Tibial artery (tissue), 4 donors: ENCODE measurements around the gene UBFD1.
"Not testable (repeated sequence)": the region's sequence is repeated elsewhere in the genome, so short reads cannot be mapped to it uniquely, and the experiment has no call there.

Source experiments
- DNase-seq, 2 donors: peaks; one replicate each; pipeline ENCODE4 v3.0.0-alpha.2; 2019
- H3K27ac ChIP-seq, 2 donors: fragments of 200-600 bp; sonication (generic) in 1 of 2; 1 replicate in 1 of 2; 2 replicates in 1 of 2; pipeline ENCODE4 v1.5.1; 2018 to 2019; ENCODE audit warnings: mild to moderate bottlenecking in 1 of 2
- H3K27me3 ChIP-seq, 2 donors: fragments of 200-600 bp; sonication (generic) in 1 of 2; one replicate each; pipeline versions ENCODE4 v1.5.1 to v1.6.0; 2016 to 2019
- H3K36me3 ChIP-seq, 3 donors: fragments of 200-600 bp; sonication (generic) in 2 of 3; one replicate each; pipeline ENCODE4 v1.5.1; 2016 to 2019; ENCODE audit warnings: mild to moderate bottlenecking in 2 of 3
- H3K4me1 ChIP-seq, 4 donors: fragments of 200-600 bp; sonication (generic) in 2 of 4; 1 replicate in 3 of 4; 2 replicates in 1 of 4; pipeline ENCODE4 v1.5.1; 2016 to 2019
- H3K4me3 ChIP-seq, 2 donors: fragments of 200-600 bp; sonication (generic) in 1 of 2; 1 replicate in 1 of 2; 2 replicates in 1 of 2; pipeline ENCODE4 v1.5.1; 2018 to 2019; ENCODE audit warnings: mild to moderate bottlenecking in 2 of 2
- H3K9me3 ChIP-seq, 3 donors: fragments of 200-600 bp; sonication (generic) in 1 of 3; one replicate each; pipeline ENCODE4 v1.5.1; 2016 to 2019
- intact Hi-C: fragments of 100-400 bp; cut with DNase I; formaldehyde crosslinking; loops from one replicate; pipeline ENCODE4 v1.15.0; 2023; ENCODE audit warnings: low total_unique reads
- TF ChIP-seq, protein P1 (sequence below), 2 experiments: fragments of 200-600 bp in 1 of 2; fragments of 450-650 bp in 1 of 2; IDR thresholded peaks; one replicate each; pipeline ENCODE4 v1.5.1; 2017 to 2019; ENCODE audit warnings: antibody characterized with exemption in 2 of 2, mild to moderate bottlenecking in 1 of 2, moderate library complexity in 1 of 2

UBFD1 gene

DNA sequence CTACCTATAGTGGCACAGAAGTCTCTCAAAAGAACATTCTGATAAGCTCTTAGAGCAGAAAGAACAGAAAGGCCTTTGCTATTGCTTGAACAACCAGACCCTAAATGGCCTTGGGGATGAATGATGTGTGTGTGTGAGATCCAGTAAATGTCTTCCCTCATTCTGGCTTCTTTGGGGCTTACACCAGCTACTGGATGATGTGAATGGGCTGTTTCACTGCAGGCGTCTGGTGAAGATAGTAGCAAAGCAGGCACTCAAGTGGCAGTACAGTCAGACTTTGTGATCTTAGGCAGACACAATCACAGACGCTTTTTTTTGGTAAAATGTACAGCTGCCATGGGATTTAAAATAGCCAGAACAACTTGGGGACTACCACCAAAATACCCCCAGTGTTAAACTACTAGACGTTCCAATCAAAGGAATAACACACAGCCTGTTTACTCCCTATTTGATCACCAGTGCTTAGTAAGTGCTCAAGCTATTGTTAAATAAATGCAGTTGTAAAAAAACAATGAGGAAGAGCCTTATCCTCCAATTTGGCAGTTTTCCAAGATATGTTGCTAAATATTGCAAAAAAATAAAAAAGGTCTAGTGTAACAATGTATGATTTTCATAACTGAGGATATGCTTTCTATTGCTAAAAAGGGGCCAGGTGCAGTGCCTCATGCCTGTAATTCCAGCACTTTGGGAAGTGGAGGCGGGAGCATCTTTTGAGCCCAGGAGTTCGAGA lies 20.7 kb downstream of the UBFD1 start:
- H3K4me3 ChIP-seq = no peak overlapping the region
- H3K4me1 ChIP-seq = no peaks in the 10 kb centered on the region
- H3K27me3 ChIP-seq = no peaks in the 10 kb centered on the region
- H3K9me3 ChIP-seq = no peaks in the 10 kb centered on the region
- no peak overlapping the region for H3K27ac ChIP-seq
- TF ChIP-seq, protein P1, sequence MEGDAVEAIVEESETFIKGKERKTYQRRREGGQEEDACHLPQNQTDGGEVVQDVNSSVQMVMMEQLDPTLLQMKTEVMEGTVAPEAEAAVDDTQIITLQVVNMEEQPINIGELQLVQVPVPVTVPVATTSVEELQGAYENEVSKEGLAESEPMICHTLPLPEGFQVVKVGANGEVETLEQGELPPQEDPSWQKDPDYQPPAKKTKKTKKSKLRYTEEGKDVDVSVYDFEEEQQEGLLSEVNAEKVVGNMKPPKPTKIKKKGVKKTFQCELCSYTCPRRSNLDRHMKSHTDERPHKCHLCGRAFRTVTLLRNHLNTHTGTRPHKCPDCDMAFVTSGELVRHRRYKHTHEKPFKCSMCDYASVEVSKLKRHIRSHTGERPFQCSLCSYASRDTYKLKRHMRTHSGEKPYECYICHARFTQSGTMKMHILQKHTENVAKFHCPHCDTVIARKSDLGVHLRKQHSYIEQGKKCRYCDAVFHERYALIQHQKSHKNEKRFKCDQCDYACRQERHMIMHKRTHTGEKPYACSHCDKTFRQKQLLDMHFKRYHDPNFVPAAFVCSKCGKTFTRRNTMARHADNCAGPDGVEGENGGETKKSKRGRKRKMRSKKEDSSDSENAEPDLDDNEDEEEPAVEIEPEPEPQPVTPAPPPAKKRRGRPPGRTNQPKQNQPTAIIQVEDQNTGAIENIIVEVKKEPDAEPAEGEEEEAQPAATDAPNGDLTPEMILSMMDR (IDR thresholded peaks at IDR 0.05) = no peak
- peaks cover 42 to 97% (median 72%) of the 10 kb centered on the region in 3 donors for H3K36me3 ChIP-seq
- no peak for DNase-seq
- intact Hi-C loops = no loop called here

DNA sequence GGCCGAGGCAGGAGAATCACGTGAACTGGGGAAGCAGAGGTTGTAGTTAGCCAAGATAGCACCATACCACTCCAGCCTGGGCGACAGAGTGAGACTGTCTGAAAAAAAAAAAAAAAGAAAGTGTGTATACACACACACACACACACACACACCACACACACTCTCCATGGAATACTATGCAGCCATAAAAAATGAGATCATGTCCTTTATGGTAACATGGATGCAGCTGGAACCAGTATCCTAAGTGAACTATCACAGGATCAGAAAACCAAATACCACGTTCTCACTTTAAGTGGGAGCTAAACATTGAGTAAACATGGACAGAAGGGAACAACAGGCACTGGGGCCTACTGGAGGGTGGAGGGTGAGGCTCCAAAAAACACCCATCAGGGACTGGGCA lies 21.8 kb downstream of the UBFD1 start:
- no peaks in the 10 kb centered on the region for H3K4me1 ChIP-seq
- no peak overlapping the region for H3K4me3 ChIP-seq
- peaks cover 42 to 97% (median 66%) of the 10 kb centered on the region in 3 donors for H3K36me3 ChIP-seq
- DNase-seq = no peak
- intact Hi-C loops = no loop called here
- TF ChIP-seq, protein P1 (IDR thresholded peaks at IDR 0.05) = no peak
- H3K27me3 ChIP-seq = no peaks in the 10 kb centered on the region
- no peak overlapping the region for H3K27ac ChIP-seq
- no peaks in the 10 kb centered on the region for H3K9me3 ChIP-seq

DNA sequence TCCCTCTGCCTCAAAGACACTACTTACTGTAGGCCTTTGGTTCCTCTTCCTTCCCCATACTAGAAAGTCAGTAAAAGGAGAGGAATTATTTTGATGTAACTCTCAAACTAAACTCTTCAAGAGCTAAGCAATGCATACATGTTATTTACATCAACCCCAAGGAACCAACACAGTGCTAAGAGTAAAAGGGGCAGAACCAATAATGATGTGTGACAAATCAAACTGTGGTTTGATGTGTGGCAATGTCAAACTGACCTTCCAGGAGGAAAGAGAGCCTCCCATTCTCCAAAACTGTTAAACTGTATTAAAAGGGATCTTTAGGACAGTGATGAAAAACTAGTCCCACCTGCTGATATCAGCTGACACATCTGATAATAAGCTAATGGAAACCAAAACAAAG lies 22.9 kb downstream of the UBFD1 start:
- Histone ChIP-seq H3K4me3 (no peak overlapping the region), H3K9me3 (no peaks in the 10 kb centered on the region), H3K27ac (no peak overlapping the region), H3K4me1 (no peaks in the 10 kb centered on the region), H3K36me3 (peaks cover 52 to 97% (median 68%) of the 10 kb centered on the region in 3 donors), H3K27me3 (no peaks in the 10 kb centered on the region)
- TF ChIP-seq, protein P1 (IDR thresholded peaks at IDR 0.05) = no peak
- DNase-seq = no peak
- intact Hi-C loops = no loop called here

DNA sequence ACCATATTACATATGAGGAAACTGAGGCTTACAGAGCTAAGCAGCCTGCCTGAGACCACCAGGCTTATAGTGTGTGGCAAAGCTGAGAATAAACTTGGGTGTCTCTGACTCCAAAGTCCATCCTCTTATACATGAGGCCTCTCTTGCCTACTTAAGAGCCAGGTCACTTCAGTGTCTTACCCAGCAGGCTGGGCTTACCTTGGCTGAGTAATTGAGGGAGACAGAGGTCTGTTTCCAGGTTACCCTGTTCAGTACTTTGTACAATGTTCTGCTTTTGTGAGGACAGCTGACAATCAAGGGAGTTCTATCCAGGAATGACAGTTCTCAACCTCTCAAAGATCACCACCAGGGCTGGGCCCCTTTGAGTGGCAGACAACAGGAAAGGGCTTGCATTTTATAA lies 24.2 kb downstream of the UBFD1 start:
- TF ChIP-seq, protein P1 (IDR thresholded peaks at IDR 0.05) = no peak
- intact Hi-C loops = no loop called here
- Histone ChIP-seq H3K4me3 (no peak overlapping the region), H3K27me3 (no peaks in the 10 kb centered on the region), H3K4me1 (no peaks in the 10 kb centered on the region), H3K9me3 (no peaks in the 10 kb centered on the region), H3K27ac (no peak overlapping the region), H3K36me3 (peaks cover 62 to 97% (median 72%) of the 10 kb centered on the region in 3 donors)
- DNase-seq = no peak

DNA sequence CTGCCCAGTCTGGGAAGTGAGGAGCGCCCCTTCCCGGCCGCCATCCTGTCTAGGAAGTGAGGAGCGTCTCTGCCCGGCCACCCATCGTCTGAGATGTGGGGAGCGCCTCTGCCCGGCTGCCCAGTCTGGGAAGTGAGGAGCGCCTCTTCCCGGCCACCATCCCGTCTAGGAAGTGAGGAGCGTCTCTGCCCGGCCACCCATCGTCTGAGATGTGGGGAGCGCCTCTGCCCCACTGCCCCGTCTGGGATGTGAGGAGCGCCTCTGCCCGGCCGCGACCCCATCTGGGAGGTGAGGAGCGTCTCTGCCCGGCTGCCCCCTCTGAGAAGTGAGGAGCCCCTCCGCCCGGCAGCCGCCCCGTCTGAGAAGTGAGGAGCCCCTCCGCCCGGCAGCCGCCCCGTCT lies 25.7 kb downstream of the UBFD1 start:
- intact Hi-C loops, H3K27ac ChIP-seq, DNase-seq, H3K4me3 ChIP-seq, H3K4me1 ChIP-seq, H3K27me3 ChIP-seq, H3K9me3 ChIP-seq: not testable (repeated sequence)
- H3K36me3 ChIP-seq = peaks cover 66 to 96% (median 72%) of the 10 kb centered on the region in 3 donors

DNA sequence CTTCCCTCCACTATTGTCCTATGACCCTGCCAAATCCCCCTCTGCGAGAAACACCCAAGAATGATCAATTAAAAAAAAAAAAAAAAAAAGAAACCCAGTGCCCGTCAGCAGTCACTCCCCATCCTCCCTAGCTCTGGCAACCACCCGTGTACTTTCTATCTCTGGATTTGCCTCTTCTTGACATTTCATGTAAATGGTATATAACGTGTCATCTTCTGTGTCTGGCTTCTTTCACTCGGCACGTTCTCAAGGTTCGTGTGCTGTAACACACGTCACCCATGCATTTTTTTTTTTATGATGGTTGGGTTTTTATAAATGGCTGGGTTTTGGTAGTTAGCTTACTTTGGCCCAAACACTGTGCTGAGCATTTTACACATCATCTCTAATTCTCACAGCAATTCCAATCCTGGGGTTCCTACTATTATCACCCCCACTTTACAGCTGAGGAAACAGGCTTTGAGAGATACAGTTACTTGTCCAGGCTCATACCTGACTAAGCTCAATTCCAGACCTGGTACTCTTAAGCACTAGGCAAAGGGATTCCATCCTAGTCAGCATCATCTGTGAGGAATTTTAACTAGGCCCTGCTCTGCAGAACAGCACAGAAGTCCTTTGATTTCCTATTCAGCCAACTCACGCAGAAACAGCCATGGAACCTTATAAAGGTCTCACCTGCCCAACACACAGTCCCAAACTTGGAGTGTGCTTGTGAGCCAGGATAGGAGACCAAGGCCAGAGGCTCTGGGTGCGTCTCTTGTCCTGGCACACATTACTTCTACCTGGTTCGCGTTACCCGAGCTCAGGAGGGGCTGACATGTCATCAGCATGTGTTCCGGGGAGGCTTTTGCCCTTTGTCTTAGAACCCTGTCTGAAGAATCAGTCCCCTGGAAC lies 26.9 kb downstream of the UBFD1 start:
- Histone ChIP-seq H3K27me3 (no peaks in the 10 kb centered on the region), H3K9me3 (no peaks in the 10 kb centered on the region), H3K27ac (no peak overlapping the region), H3K4me3 (no peak overlapping the region), H3K36me3 (peaks cover 62 to 99% (median 74%) of the 10 kb centered on the region in 3 donors), H3K4me1 (no peaks in the 10 kb centered on the region)
- intact Hi-C loops = no loop called here
- TF ChIP-seq, protein P1 (IDR thresholded peaks at IDR 0.05) = no peak
- no peak for DNase-seq
